Body of pancreas (tissue), 4 donors: Measurements from ENCODE around the gene VAV2.

ENCODE experiments used
- CTCF ChIP-seq, 7 experiments: fragments of 450-650 bp in 4 of 7; fragments of 200-600 bp in 3 of 7; sonication (generic) in 3 of 7; IDR thresholded peaks; one replicate each; pipeline ENCODE4 v1.5.1; 2016 to 2019; ENCODE audit warnings: antibody characterized with exemption in 7 of 7
- POLR2A ChIP-seq, 3 donors: fragments of 450-650 bp; IDR thresholded peaks; one replicate each; pipeline ENCODE4 v1.6.1; 2016; ENCODE audit warnings: antibody characterized with exemption in 3 of 3, mild to moderate bottlenecking in 2 of 3

- no peak for TF ChIP-seq CTCF (IDR thresholded peaks at IDR 0.05)
- TF ChIP-seq POLR2A (IDR thresholded peaks at IDR 0.05): no peak
Measured at GRCh38 chr9:133775291-133775690, 216.8 kb downstream of the VAV2 start.
